Subcutaneous abdominal adipose tissue (tissue), 5 donors: ENCODE measurements around the gene PYGB.
"Not testable (repeated sequence)": the region's sequence is repeated elsewhere in the genome, so short reads cannot be mapped to it uniquely, and the experiment has no call there.

ENCODE experiments used
- H3K27ac ChIP-seq: one replicate; pipeline ENCODE4 v1.7.0; 2013; ENCODE audit warnings: low read depth, mild to moderate bottlenecking, inconsistent platforms, low read length, moderate library complexity
- H3K27me3 ChIP-seq, 5 donors: one replicate each; pipeline ENCODE4 v1.7.0; 2013; ENCODE audit warnings: low read length in 5 of 5, inconsistent platforms in 1 of 5; ENCODE audit not compliant: control insufficient read depth in 5 of 5, insufficient read depth in 4 of 5
- H3K36me3 ChIP-seq, 5 donors: one replicate each; pipeline ENCODE4 v1.7.0; 2013; ENCODE audit warnings: low read length in 5 of 5; ENCODE audit not compliant: control insufficient read depth in 5 of 5, insufficient read depth in 5 of 5
- H3K4me1 ChIP-seq, 5 donors: one replicate each; pipeline ENCODE4 v1.7.0; 2013; ENCODE audit warnings: low read length in 5 of 5, mild to moderate bottlenecking in 3 of 5, moderate library complexity in 1 of 5; ENCODE audit not compliant: control insufficient read depth in 5 of 5, insufficient read depth in 5 of 5
- H3K4me3 ChIP-seq, 5 donors: one replicate each; pipeline ENCODE4 v1.7.0; 2013; ENCODE audit warnings: low read length in 5 of 5, low read depth in 1 of 5
- H3K9ac ChIP-seq, 5 donors: one replicate each; pipeline ENCODE4 v1.7.0; 2013; ENCODE audit warnings: low read length in 5 of 5, mild to moderate bottlenecking in 4 of 5, moderate library complexity in 3 of 5
- H3K9me3 ChIP-seq, 5 donors: one replicate each; pipeline ENCODE4 v1.7.0; 2013; ENCODE audit warnings: low read length in 5 of 5; ENCODE audit not compliant: control insufficient read depth in 5 of 5
- donor health status: healthy.
- donor health status: healthy.
- donor health status: healthy.
- donor health status: healthy.
- donor health status: healthy.

Gene PYGB

GRCh38 chr20:25260770-25261437 is 13.0 kb downstream of the PYGB start:
- H3K27me3 ChIP-seq, H3K27ac ChIP-seq: not testable (repeated sequence)

GRCh38 chr20:25269057-25269832 is 21.4 kb downstream of the PYGB start:
- peaks cover 0 to 27% (median 19%) of the 10 kb centered on the region in 5 donors for H3K4me1 ChIP-seq
- no peak overlapping the region for H3K27ac ChIP-seq
- no peak overlapping the region for H3K9ac ChIP-seq
- H3K4me3 ChIP-seq, result no peak overlapping the region
- H3K36me3 ChIP-seq, result peaks cover 0 to 46% (median 42%) of the 10 kb centered on the region in 5 donors
- H3K9me3 ChIP-seq, result no peaks in the 10 kb centered on the region
- H3K27me3 ChIP-seq, result no peaks in the 10 kb centered on the region

More at GRCh38 chr20:25260770-25261437, 13.0 kb downstream of the PYGB start:
- not testable (repeated sequence) for H3K9ac ChIP-seq, H3K9me3 ChIP-seq, H3K4me3 ChIP-seq
- H3K4me1 ChIP-seq, result peaks cover 4 to 22% (median 15%) of the 10 kb centered on the region in 5 donors
- peaks cover 2 to 23% (median 16%) of the 10 kb centered on the region in 5 donors for H3K36me3 ChIP-seq

GRCh38 chr20:25269833-25270170 is 21.9 kb downstream of the PYGB start:
- Histone ChIP-seq H3K9me3 (no peaks in the 10 kb centered on the region), H3K4me1 (peaks cover 2 to 30% (median 20%) of the 10 kb centered on the region in 5 donors), H3K4me3 (no peak overlapping the region), H3K27ac (no peak overlapping the region), H3K9ac (no peak overlapping the region), H3K27me3 (no peaks in the 10 kb centered on the region), H3K36me3 (peaks cover 0 to 51% (median 47%) of the 10 kb centered on the region in 5 donors)

- no peaks in the 10 kb centered on the region for H3K27me3 ChIP-seq
- H3K27ac ChIP-seq, result no peak overlapping the region
- no peak overlapping the region for H3K9ac ChIP-seq
- H3K9me3 ChIP-seq, result no peaks in the 10 kb centered on the region
- no peak overlapping the region for H3K4me3 ChIP-seq
- H3K4me1 ChIP-seq, result peaks cover 2 to 30% (median 20%) of the 10 kb centered on the region in 5 donors
- H3K36me3 ChIP-seq, result peaks cover 0 to 61% (median 57%) of the 10 kb centered on the region in 5 donors
Observed at GRCh38 chr20:25270829-25271251, 23.0 kb downstream of the PYGB start.

GRCh38 chr20:25271486-25272222 is 23.8 kb downstream of the PYGB start:
- no peaks in the 10 kb centered on the region for H3K9me3 ChIP-seq
- H3K4me1 ChIP-seq, result peaks cover 2 to 30% (median 20%) of the 10 kb centered on the region in 5 donors
- no peak overlapping the region for H3K27ac ChIP-seq
- no peak overlapping the region for H3K4me3 ChIP-seq
- peaks cover 0 to 69% (median 64%) of the 10 kb centered on the region in 5 donors for H3K36me3 ChIP-seq
- H3K9ac ChIP-seq, result no peak overlapping the region
- no peaks in the 10 kb centered on the region for H3K27me3 ChIP-seq

GRCh38 chr20:25272223-25273000 is 24.5 kb downstream of the PYGB start:
- H3K4me3 ChIP-seq, result no peak overlapping the region
- peaks cover 0 to 76% (median 72%) of the 10 kb centered on the region in 5 donors for H3K36me3 ChIP-seq
- peak overlapping the region; percentile 50 for H3K27ac ChIP-seq
- H3K9me3 ChIP-seq, result no peaks in the 10 kb centered on the region
- H3K27me3 ChIP-seq, result no peaks in the 10 kb centered on the region
- H3K9ac ChIP-seq, result peak overlapping the region in 1 of 5 donors; percentile 26
- peaks cover 2 to 30% (median 20%) of the 10 kb centered on the region in 5 donors for H3K4me1 ChIP-seq

GRCh38 chr20:25273046-25273445 is 25.2 kb downstream of the PYGB start:
- peak overlapping the region; percentile 50 for H3K27ac ChIP-seq
- H3K4me3 ChIP-seq, result no peak overlapping the region
- H3K27me3 ChIP-seq, result no peaks in the 10 kb centered on the region
- H3K4me1 ChIP-seq, result peaks cover 2 to 28% (median 20%) of the 10 kb centered on the region in 5 donors
- H3K9ac ChIP-seq, result peak overlapping the region in 1 of 5 donors; percentile 26
- H3K36me3 ChIP-seq, result peaks cover 0 to 83% (median 78%) of the 10 kb centered on the region in 5 donors
- no peaks in the 10 kb centered on the region for H3K9me3 ChIP-seq

- peaks cover 2 to 26% (median 20%) of the 10 kb centered on the region in 5 donors for H3K4me1 ChIP-seq
- H3K4me3 ChIP-seq, result peak overlapping the region in 1 of 5 donors; percentile 6
- H3K36me3 ChIP-seq, result peaks cover 0 to 90% (median 85%) of the 10 kb centered on the region in 5 donors
- peak overlapping the region in 1 of 5 donors; percentile 10 for H3K9ac ChIP-seq
- H3K27me3 ChIP-seq, result no peaks in the 10 kb centered on the region
- H3K9me3 ChIP-seq, result no peaks in the 10 kb centered on the region
- H3K27ac ChIP-seq, result peak overlapping the region; percentile 50
Observed at GRCh38 chr20:25273541-25274358, 25.9 kb downstream of the PYGB start.

GRCh38 chr20:25274481-25274880 is 26.6 kb downstream of the PYGB start:
- H3K9ac ChIP-seq, result no peak overlapping the region
- no peak overlapping the region for H3K4me3 ChIP-seq
- H3K36me3 ChIP-seq, result peaks cover 0 to 92% (median 87%) of the 10 kb centered on the region in 5 donors
- H3K27me3 ChIP-seq, result no peaks in the 10 kb centered on the region
- H3K4me1 ChIP-seq, result peaks cover 2 to 26% (median 20%) of the 10 kb centered on the region in 5 donors
- no peaks in the 10 kb centered on the region for H3K9me3 ChIP-seq
- H3K27ac ChIP-seq, result no peak overlapping the region
